ENCODE results near the gene MPG. TPM values are rescaled to one million over a fixed set of nuclear protein-coding genes. Genes with fewer than 3 reads are reported as not detected.

MPG gene
- total RNA-seq, 1 experiment from 2014 or later = 32.6 TPM

- RAD21 ChIA-PET (ENCODE audit: low non-redundant PET in 1 of 2, low total read pairs in 2 of 2, uncharacterized antibody in 2 of 2, unreplicated experiment in 2 of 2) = no interaction called here
- no peak overlapping the region for H2AFZ ChIP-seq (ENCODE audit: low read depth, low read length, poor library complexity, severe bottlenecking)
- BruUV-seq (replicated peaks) = no TSS peak
- H3K4me2 ChIP-seq (ENCODE audit: low read length) = no peak overlapping the region
- intact Hi-C loops (cut with micrococcal nuclease) = no loop called here
- H3K4me3 ChIP-seq (replicated peaks in 1 of 2; ENCODE audit: low read depth in 1 of 2, low read length in 2 of 2) = no peak overlapping the region
- CTCF ChIA-PET = no interaction called here
- DNase-seq (ENCODE audit: low read depth, low spot score) (no peak), ATAC-seq (no peak)
- no peak overlapping the region for H3K27ac ChIP-seq (ENCODE audit: low read depth, low read length)
- H3K9me3 ChIP-seq (ENCODE audit: control insufficient read depth in 1 of 2, insufficient read depth in 1 of 2, low read depth in 1 of 2, low read length in 2 of 2) = no peaks in the 10 kb centered on the region
- H3K4me1 ChIP-seq (ENCODE audit: control insufficient read depth in 1 of 2, insufficient read depth in 2 of 2, low read length in 2 of 2) = peaks cover 7 to 9% of the 10 kb centered on the region in 2 experiments; a peak in 3 of 4 replicates
- POLR2A ChIA-PET = no interaction called here
- 0 out of 4 replicates have a peak, but pooled peaks cover 0 to 6% of the 10 kb centered on the region in 2 experiments for H3K36me3 ChIP-seq (ENCODE audit: control insufficient read depth in 1 of 2, insufficient read depth in 2 of 2, low read length in 2 of 2)
- no peaks in the 10 kb centered on the region for H3K27me3 ChIP-seq (ENCODE audit: insufficient read depth, low read length)
- no peaks in the 10 kb centered on the region; the same call in 1 of the 2 replicates for H3K79me2 ChIP-seq (ENCODE audit: insufficient read depth, low read length)
- no peaks in the 10 kb centered on the region for H4K20me1 ChIP-seq (ENCODE audit: insufficient read depth)
- TF ChIP-seq EZH2phosphoT487 (IDR thresholded peaks at IDR 0.05; ENCODE audit: borderline replicate concordance) (no peak), ELF1 (IDR thresholded peaks at IDR 0.05; ENCODE audit: borderline replicate concordance, low read depth) (no peak), ZBTB33 (IDR thresholded peaks at IDR 0.05; ENCODE audit: extremely low read depth, insufficient replicate concordance, low read length) (no peak), REST (IDR thresholded peaks at IDR 0.05; ENCODE audit: low read depth) (no peak), TCF7L2 (IDR thresholded peaks at IDR 0.05; ENCODE audit: borderline replicate concordance, extremely low read depth, insufficient read depth, insufficient read length) (no peak), CBX3 (IDR thresholded peaks at IDR 0.05; ENCODE audit: low read depth) (no peak), SP1 (IDR thresholded peaks at IDR 0.05; ENCODE audit: low read depth) (no peak), ZNF274 (IDR thresholded peaks at IDR 0.05; ENCODE audit: low read depth, low read length) (no peak), JUND (IDR thresholded peaks at IDR 0.05) (no peak), CTCF (IDR thresholded peaks at IDR 0.05 in 2 of 3, conservative IDR thresholded peaks at IDR 0.05 in 1 of 3; ENCODE audit: borderline replicate concordance in 1 of 3, insufficient read depth in 1 of 3, low read depth in 2 of 3, low read length in 2 of 3) (no peak), FOSL1 (IDR thresholded peaks at IDR 0.05; ENCODE audit: low read depth) (no peak), CEBPB (IDR thresholded peaks at IDR 0.05; ENCODE audit: low read depth) (no peak)
- H3K9me2 ChIP-seq (ENCODE audit: insufficient read depth) = no peaks in the 10 kb centered on the region
- H3K9ac ChIP-seq (ENCODE audit: low read length) = no peak overlapping the region
Measured at GRCh38 chr16:119835-120491, 41.9 kb downstream of the MPG start.
